Measurements from ENCODE around the gene LHFPL3.

GRCh38 chr7:104453190-104453589, 124.8 kb downstream of the LHFPL3 start:
- TF ChIP-seq, protein P1, sequence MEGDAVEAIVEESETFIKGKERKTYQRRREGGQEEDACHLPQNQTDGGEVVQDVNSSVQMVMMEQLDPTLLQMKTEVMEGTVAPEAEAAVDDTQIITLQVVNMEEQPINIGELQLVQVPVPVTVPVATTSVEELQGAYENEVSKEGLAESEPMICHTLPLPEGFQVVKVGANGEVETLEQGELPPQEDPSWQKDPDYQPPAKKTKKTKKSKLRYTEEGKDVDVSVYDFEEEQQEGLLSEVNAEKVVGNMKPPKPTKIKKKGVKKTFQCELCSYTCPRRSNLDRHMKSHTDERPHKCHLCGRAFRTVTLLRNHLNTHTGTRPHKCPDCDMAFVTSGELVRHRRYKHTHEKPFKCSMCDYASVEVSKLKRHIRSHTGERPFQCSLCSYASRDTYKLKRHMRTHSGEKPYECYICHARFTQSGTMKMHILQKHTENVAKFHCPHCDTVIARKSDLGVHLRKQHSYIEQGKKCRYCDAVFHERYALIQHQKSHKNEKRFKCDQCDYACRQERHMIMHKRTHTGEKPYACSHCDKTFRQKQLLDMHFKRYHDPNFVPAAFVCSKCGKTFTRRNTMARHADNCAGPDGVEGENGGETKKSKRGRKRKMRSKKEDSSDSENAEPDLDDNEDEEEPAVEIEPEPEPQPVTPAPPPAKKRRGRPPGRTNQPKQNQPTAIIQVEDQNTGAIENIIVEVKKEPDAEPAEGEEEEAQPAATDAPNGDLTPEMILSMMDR (IDR thresholded peaks at IDR 0.05): no peak
- TF ChIP-seq POLR2A (IDR thresholded peaks at IDR 0.05): no peak

Measured in esophagus squamous epithelium (tissue), 4 donors.